ENCODE measurements around the gene KCNG2. TPM values are rescaled to one million over a fixed set of nuclear protein-coding genes. Genes with fewer than 3 reads are reported as not detected.

Gene KCNG2
- total and polyA plus RNA-seq, 2 of the 8 experiments (the other 6 are each of a cell fraction or from before 2014, with no cell fraction given) = 0.19 to 0.74 TPM

DNA sequence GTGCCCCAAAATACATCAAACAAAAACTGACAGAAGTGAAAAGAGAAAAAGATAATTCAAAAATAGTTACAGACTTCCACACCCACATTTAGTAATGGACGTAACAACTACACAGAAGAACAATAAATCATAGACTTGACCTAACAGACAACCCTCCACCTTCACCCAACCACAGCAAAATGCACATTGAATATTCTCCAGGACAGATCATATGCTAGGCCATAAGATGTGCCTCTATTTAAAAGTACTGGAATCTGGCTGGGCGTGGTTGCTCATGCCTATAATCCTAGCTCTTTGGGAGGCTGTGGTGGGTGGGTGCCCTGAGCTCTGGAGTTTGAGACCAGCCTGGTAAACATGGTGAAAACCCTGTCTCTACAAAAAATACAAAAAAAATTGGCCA lies 133.7 kb downstream of the KCNG2 start:
- Histone ChIP-seq H3K4me1 (replicated peaks in 1 of 4; ENCODE audit: control insufficient read depth in 3 of 4, insufficient read depth in 4 of 4, low read length in 3 of 4) (no peaks in the 10 kb centered on the region; a peak in 1 of 7 replicates), H3K23ac (ENCODE audit: insufficient read length) (no peak overlapping the region), H3K9ac (replicated peaks in 1 of 4; ENCODE audit: extremely low read depth in 1 of 4, low read depth in 3 of 4, low read length in 3 of 4) (no peak overlapping the region), H4K5ac (ENCODE audit: insufficient read length, low read depth, low read length) (no peak overlapping the region), H3K14ac (ENCODE audit: insufficient read length) (no peak overlapping the region), H2BK15ac (ENCODE audit: low read length) (no peak overlapping the region), H3K18ac (ENCODE audit: extremely low read depth, low read length) (no peak overlapping the region), H3K56ac (replicated peaks; ENCODE audit: insufficient read length, low read depth, low read length) (no peak overlapping the region), H3K4ac (replicated peaks; ENCODE audit: insufficient read length, low read depth, low read length) (no peak overlapping the region), H3K36me3 (ENCODE audit: control insufficient read depth in 2 of 4, insufficient read depth in 4 of 4, low read length in 3 of 4) (no peaks in the 10 kb centered on the region; a peak in 1 of 8 replicates), H4K20me1 (replicated peaks in 1 of 2; ENCODE audit: control insufficient read depth in 1 of 2, insufficient read depth in 2 of 2, low read length in 2 of 2) (peaks cover 0 to 2% of the 10 kb centered on the region in 2 experiments), H2BK120ac (replicated peaks; ENCODE audit: low read depth, low read length) (no peak overlapping the region), H3K4me3 (ENCODE audit: extremely low read depth in 1 of 4, insufficient read depth in 2 of 4, low read depth in 3 of 4, low read length in 4 of 4) (no peak overlapping the region), H4K91ac (replicated peaks; ENCODE audit: insufficient read length, low read length) (no peak overlapping the region), H2AK5ac (ENCODE audit: low read depth, low read length) (no peak overlapping the region), H4K8ac (ENCODE audit: extremely low read depth, insufficient read depth, low read length) (no peak overlapping the region), H3K79me2 (ENCODE audit: control insufficient read depth in 1 of 2, insufficient read depth in 2 of 2, low read length in 2 of 2) (peaks cover 3 to 8% of the 10 kb centered on the region in 2 experiments; a peak in 2 of 4 replicates), H2BK5ac (ENCODE audit: low read depth, low read length) (no peak overlapping the region), H3K9me3 (ENCODE audit: insufficient read depth in 2 of 2, low read depth in 1 of 2, low read length in 1 of 2) (peaks cover 3 to 14% of the 10 kb centered on the region in 2 experiments; a peak in 2 of 4 replicates), H3K27me3 (replicated peaks in 1 of 4; ENCODE audit: control insufficient read depth in 3 of 4, extremely low read depth in 1 of 4, insufficient read depth in 3 of 4, low read length in 3 of 4) (no peaks in the 10 kb centered on the region), H3K27ac (ENCODE audit: low read depth, low read length) (no peak overlapping the region), H2BK12ac (ENCODE audit: low read depth, low read length) (no peak overlapping the region), H2AFZ (ENCODE audit: low read length) (no peak overlapping the region), H3K23me2 (ENCODE audit: low read depth, low read length) (no peaks in the 10 kb centered on the region), H2BK20ac (ENCODE audit: low read length) (no peak overlapping the region), H3K4me2 (ENCODE audit: insufficient read depth in 1 of 2, low read depth in 2 of 2, low read length in 2 of 2) (no peak overlapping the region), H3K79me1 (ENCODE audit: low read depth, low read length) (peaks cover 3% of the 10 kb centered on the region; the same call in 1 of the 2 replicates)
- WGBS, 2 experiments (ENCODE audit: extremely low coverage in 1 of 2, insufficient coverage in 1 of 2, insufficient read length in 1 of 2, insufficient replicate concordance in 2 of 2, low coverage in 1 of 2, low lambda C conversion rate in 2 of 2, missing lambda C conversion rate in 1 of 2) = 85% methylated on average over 2 of the region's 2 CpGs; no CpG with 5 or more reads in 1 of the 2 experiments
- DNase-seq (ENCODE audit: low read depth in 1 of 2, low spot score in 2 of 2) (no peak), FAIRE-seq (no peak)
- ChIA-PET CTCF (ENCODE audit: partially characterized antibody) (interaction anchor here (1.4 kb wide), 1 partner anchor 20 kb away, joined by 4 read pairs; the partner anchor contains the start of gene SLC66A2), POLR2A (ENCODE audit: partially characterized antibody) (no interaction called here)
- TF ChIP-seq CEBPB (IDR thresholded peaks at IDR 0.05; ENCODE audit: low read depth, low read length) = no peak
- TF ChIP-seq BCL11A (IDR thresholded peaks at IDR 0.05; ENCODE audit: low read depth in 2 of 2, low read length in 2 of 2) = no peak
- no peak for TF ChIP-seq BRCA1 (IDR thresholded peaks at IDR 0.05; ENCODE audit: low read depth, low read length)
- no peak for TF ChIP-seq EZH2 (IDR thresholded peaks at IDR 0.05; ENCODE audit: low read depth, low read length, severe bottlenecking)
- no peak for TF ChIP-seq CREB1 (IDR thresholded peaks at IDR 0.05)
- TF ChIP-seq JUN (IDR thresholded peaks at IDR 0.05; ENCODE audit: low read depth, low read length) = no peak
- TF ChIP-seq CHD1 (IDR thresholded peaks at IDR 0.05; ENCODE audit: low read depth, low read length) = no peak
- no peak for TF ChIP-seq CTBP2 (IDR thresholded peaks at IDR 0.05; ENCODE audit: borderline replicate concordance, insufficient read depth, insufficient read length, low read length)
- no peak for TF ChIP-seq GTF2F1 (IDR thresholded peaks at IDR 0.05; ENCODE audit: borderline replicate concordance, low read depth, low read length)
- no peak for TF ChIP-seq KDM5A (IDR thresholded peaks at IDR 0.05; ENCODE audit: low read length)
- TF ChIP-seq SP4 (IDR thresholded peaks at IDR 0.05; ENCODE audit: low read length) = no peak
- no peak for TF ChIP-seq RBBP5 (IDR thresholded peaks at IDR 0.05; ENCODE audit: borderline replicate concordance, low read depth, low read length)
- no peak for TF ChIP-seq RAD21 (IDR thresholded peaks at IDR 0.05 in 1 of 2, conservative IDR thresholded peaks at IDR 0.05 in 1 of 2; ENCODE audit: low read depth in 2 of 2, low read length in 2 of 2)

Measured in H1 (cell line).